Smooth muscle cell (in vitro differentiated cells): Measurements from ENCODE around the gene CH25H. TPM values are rescaled to one million over a fixed set of nuclear protein-coding genes. Genes with fewer than 3 reads are reported as not detected.

Experiments
- DNase-seq: peaks from one replicate; lab custom pipeline; 2025; ENCODE audit not compliant: unreplicated experiment; lab: John Stamatoyannopoulos, UW
- H2AFZ ChIP-seq: fragments of 200-600 bp; sonication (generic); 2 replicates; pipeline ENCODE4 v1.6.0; 2016; ENCODE audit warnings: antibody characterized with exemption, low read depth, mild to moderate bottlenecking
- H3F3A ChIP-seq: fragments of 200-600 bp; sonication (generic); 2 replicates; pipeline ENCODE4 v1.6.0; 2017; ENCODE audit warnings: antibody characterized with exemption, low read depth
- H3K27ac ChIP-seq: fragments of 200-600 bp; sonication (generic); 2 replicates; pipeline ENCODE4 v1.5.1; 2016; ENCODE audit warnings: low read depth, mild to moderate bottlenecking
- H3K27me3 ChIP-seq: fragments of 200-600 bp; sonication (generic); 2 replicates; pipeline ENCODE4 v1.6.1; 2016; ENCODE audit warnings: low read depth, mild to moderate bottlenecking
- H3K36me3 ChIP-seq: fragments of 200-600 bp; sonication (generic); 2 replicates; pipeline ENCODE4 v1.5.1; 2016; ENCODE audit warnings: low read depth
- H3K4me1 ChIP-seq: fragments of 200-600 bp; sonication (generic); 2 replicates; pipeline ENCODE4 v1.5.1; 2016; ENCODE audit warnings: low read depth
- H3K4me2 ChIP-seq: fragments of 200-600 bp; sonication (generic); 2 replicates; pipeline ENCODE4 v1.6.0; 2016; ENCODE audit warnings: mild to moderate bottlenecking
- H3K4me3 ChIP-seq: fragments of 200-600 bp; sonication (generic); 2 replicates; pipeline ENCODE4 v1.5.1; 2016; ENCODE audit warnings: mild to moderate bottlenecking
- H3K79me2 ChIP-seq: fragments of 200-600 bp; sonication (generic); 2 replicates; pipeline ENCODE4 v1.6.0; 2016; ENCODE audit warnings: low read depth, mild to moderate bottlenecking
- H3K9ac ChIP-seq: fragments of 200-600 bp; sonication (generic); 2 replicates; pipeline ENCODE4 v1.6.0; 2016; ENCODE audit warnings: low read depth
- H3K9me3 ChIP-seq: fragments of 200-600 bp; sonication (generic); replicated peaks from 2 replicates; pipeline ENCODE4 v1.5.1; 2016; ENCODE audit warnings: low read depth
- H4K20me1 ChIP-seq: fragments of 200-600 bp; sonication (generic); 2 replicates; pipeline ENCODE4 v1.6.0; 2016; ENCODE audit warnings: low read depth
- WGBS: methylation state at CpG from one replicate; pipeline ENCODE4 v1.1.7; 2016; ENCODE audit warnings: low lambda C conversion rate; 5-methylcytosine and 5-hydroxymethylcytosine counted together
- polyA plus RNA-seq: library from polyadenylated mRNA; unstranded; fragments of >200 nt; fragmentation: Nextera tagmentation; extraction: Ambion mirVana; gene quantifications from 2 replicates; pipeline ENCODE4 v1.2.1, GENCODE V29; 2016
- total RNA-seq: library from RNA; depleted of rRNA; stranded (reverse); fragments of >200 nt; gene quantifications from 2 replicates; pipeline ENCODE4 v1.2.3, GENCODE V29; 2014
- TF ChIP-seq, protein P1 (sequence below): fragments of 200-600 bp; sonication (generic); IDR thresholded peaks from 2 replicates; pipeline ENCODE4 v1.5.1; 2017; ENCODE audit warnings: borderline replicate concordance, mild to moderate bottlenecking, antibody characterized with exemption; ENCODE audit not compliant: insufficient read depth, poor library complexity, severe bottlenecking

The CH25H gene
- total and polyA plus RNA-seq, 2 experiments from 2014 or later = not detected

DNA sequence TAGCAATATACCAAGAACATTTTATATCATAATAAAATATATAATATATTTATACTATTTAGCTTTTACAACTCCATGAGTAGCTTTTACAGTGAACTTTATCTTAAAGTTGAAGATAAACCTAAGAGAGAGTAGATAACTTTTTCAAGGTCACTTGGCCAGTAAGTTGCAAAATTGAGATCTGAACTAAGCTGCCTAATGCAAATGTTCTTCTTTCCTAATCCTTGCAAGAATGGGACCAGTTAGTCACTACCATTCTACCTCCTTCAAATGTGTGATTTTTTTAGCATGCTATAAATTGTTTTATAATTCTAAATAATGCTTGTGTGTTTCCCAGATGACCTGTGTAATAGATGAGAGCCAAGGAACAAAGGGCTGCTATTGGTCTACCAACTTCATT is 47.8 kb downstream of the CH25H start:
- Histone ChIP-seq H3K4me2 (no peak overlapping the region), H4K20me1 (no peaks in the 10 kb centered on the region), H3K27me3 (peaks cover 24% of the 10 kb centered on the region), H3K4me3 (no peak overlapping the region), H3K4me1 (no peaks in the 10 kb centered on the region), H3F3A (no peaks in the 10 kb centered on the region), H3K9me3 (no peaks in the 10 kb centered on the region), H3K79me2 (no peaks in the 10 kb centered on the region), H3K9ac (no peak overlapping the region), H2AFZ (no peak overlapping the region), H3K27ac (no peak overlapping the region), H3K36me3 (no peaks in the 10 kb centered on the region)
- TF ChIP-seq, protein P1, sequence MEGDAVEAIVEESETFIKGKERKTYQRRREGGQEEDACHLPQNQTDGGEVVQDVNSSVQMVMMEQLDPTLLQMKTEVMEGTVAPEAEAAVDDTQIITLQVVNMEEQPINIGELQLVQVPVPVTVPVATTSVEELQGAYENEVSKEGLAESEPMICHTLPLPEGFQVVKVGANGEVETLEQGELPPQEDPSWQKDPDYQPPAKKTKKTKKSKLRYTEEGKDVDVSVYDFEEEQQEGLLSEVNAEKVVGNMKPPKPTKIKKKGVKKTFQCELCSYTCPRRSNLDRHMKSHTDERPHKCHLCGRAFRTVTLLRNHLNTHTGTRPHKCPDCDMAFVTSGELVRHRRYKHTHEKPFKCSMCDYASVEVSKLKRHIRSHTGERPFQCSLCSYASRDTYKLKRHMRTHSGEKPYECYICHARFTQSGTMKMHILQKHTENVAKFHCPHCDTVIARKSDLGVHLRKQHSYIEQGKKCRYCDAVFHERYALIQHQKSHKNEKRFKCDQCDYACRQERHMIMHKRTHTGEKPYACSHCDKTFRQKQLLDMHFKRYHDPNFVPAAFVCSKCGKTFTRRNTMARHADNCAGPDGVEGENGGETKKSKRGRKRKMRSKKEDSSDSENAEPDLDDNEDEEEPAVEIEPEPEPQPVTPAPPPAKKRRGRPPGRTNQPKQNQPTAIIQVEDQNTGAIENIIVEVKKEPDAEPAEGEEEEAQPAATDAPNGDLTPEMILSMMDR = no peak
- no peak for DNase-seq

GRCh38 chr10:89158446-89158845 is 48.7 kb downstream of the CH25H start:
- no peak for DNase-seq
- Histone ChIP-seq H3K4me3 (no peak overlapping the region), H3K9ac (no peak overlapping the region), H3K4me1 (no peaks in the 10 kb centered on the region), H3K36me3 (no peaks in the 10 kb centered on the region), H3K27ac (no peak overlapping the region), H3F3A (no peaks in the 10 kb centered on the region), H3K27me3 (peaks cover 26% of the 10 kb centered on the region), H3K9me3 (no peaks in the 10 kb centered on the region), H4K20me1 (no peaks in the 10 kb centered on the region), H3K4me2 (no peak overlapping the region), H2AFZ (no peak overlapping the region), H3K79me2 (no peaks in the 10 kb centered on the region)
- TF ChIP-seq, protein P1 = no peak

DNA sequence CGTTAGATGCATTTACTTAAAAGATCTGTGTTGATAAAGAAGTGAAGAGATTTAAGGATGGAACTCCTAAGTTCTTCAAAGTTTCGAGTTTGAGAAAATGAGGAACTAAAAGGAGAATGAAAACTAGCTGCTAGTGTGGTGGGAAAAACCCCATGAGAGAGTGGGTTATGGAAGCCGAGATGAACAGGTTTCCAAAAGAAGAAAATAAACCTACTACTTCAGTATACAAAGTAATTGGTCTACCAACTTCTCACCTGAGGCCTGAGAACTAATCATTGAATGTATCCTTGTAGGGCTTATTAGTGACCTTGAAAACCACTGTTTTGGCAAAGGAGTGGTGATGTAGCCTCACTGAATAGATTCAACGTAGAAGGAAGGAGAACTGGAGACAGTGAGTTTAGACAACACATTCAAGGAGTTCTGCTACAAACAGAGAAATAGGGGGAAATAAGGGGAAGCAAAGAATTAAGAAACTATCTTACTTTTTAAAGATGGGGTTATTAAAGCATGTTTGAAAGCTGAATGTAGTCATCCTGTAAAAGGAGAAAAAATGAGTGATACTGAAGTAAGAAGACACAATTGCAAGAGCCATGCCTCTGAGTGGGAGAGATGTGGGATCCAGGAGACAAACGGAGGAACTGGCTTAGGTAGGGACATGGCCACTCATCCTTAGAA is 50.8 kb downstream of the CH25H start:
- no peaks in the 10 kb centered on the region for H3K79me2 ChIP-seq
- TF ChIP-seq, protein P1 = no peak
- no peaks in the 10 kb centered on the region for H3K36me3 ChIP-seq
- H3K4me2 ChIP-seq = no peak overlapping the region
- peaks cover 17% of the 10 kb centered on the region for H3K27me3 ChIP-seq
- DNase-seq = no peak
- H3K9me3 ChIP-seq = no peaks in the 10 kb centered on the region
- H3K4me3 ChIP-seq = no peak overlapping the region
- H3K9ac ChIP-seq = no peak overlapping the region
- no peak overlapping the region for H2AFZ ChIP-seq
- no peak overlapping the region for H3K27ac ChIP-seq
- H4K20me1 ChIP-seq = no peaks in the 10 kb centered on the region
- no peaks in the 10 kb centered on the region for H3K4me1 ChIP-seq
- no peaks in the 10 kb centered on the region for H3F3A ChIP-seq
- 87% methylated on average over 5 of the region's 5 CpGs for WGBS

Other genes with a start within 250 kb of the CH25H start
- gene FAS, start 216.5 kb downstream of the CH25H start, total RNA-seq = 21.8 and 26.7 TPM in 2 replicates
- gene FAS, start 216.5 kb downstream of the CH25H start, polyA plus RNA-seq = 9.9 and 14.4 TPM in 2 replicates
- 27.1 and 33.0 TPM in 2 replicates for gene LIPA, start 44.5 kb upstream of the CH25H start, total RNA-seq
- 22.9 and 34.4 TPM in 2 replicates for gene LIPA, start 44.5 kb upstream of the CH25H start, polyA plus RNA-seq
- 0.27 and 1.2 TPM in 2 replicates for gene IFIT2, start 94.7 kb upstream of the CH25H start, total RNA-seq
- 0.72 and 1.5 TPM in 2 replicates for gene IFIT2, start 94.7 kb upstream of the CH25H start, polyA plus RNA-seq
- gene IFIT3, start 120.7 kb upstream of the CH25H start, total RNA-seq = 1.2 and 2.1 TPM in 2 replicates
- gene IFIT3, start 120.7 kb upstream of the CH25H start, polyA plus RNA-seq = 1.7 and 4.6 TPM in 2 replicates
- not detected in 2 replicates for gene IFIT1B, start 170.7 kb upstream of the CH25H start, total RNA-seq
- not detected in 2 replicates for gene IFIT1B, start 170.7 kb upstream of the CH25H start, polyA plus RNA-seq
- 0.36 and 1.2 TPM in 2 replicates for gene IFIT1, start 185.3 kb upstream of the CH25H start, total RNA-seq
- gene IFIT1, start 185.3 kb upstream of the CH25H start, polyA plus RNA-seq = 0.79 and 1.8 TPM in 2 replicates
- gene IFIT5, start 207.3 kb upstream of the CH25H start, total RNA-seq = 5.7 and 7.7 TPM in 2 replicates
- gene IFIT5, start 207.3 kb upstream of the CH25H start, polyA plus RNA-seq = 2.2 and 4.9 TPM in 2 replicates